ENCODE measurements around the gene MIEF1. TPM values are rescaled to one million over a fixed set of nuclear protein-coding genes. Genes with fewer than 3 reads are reported as not detected.

Gene MIEF1
- total RNA-seq, 1 experiment from 2014 or later: 49.4 TPM

DNA sequence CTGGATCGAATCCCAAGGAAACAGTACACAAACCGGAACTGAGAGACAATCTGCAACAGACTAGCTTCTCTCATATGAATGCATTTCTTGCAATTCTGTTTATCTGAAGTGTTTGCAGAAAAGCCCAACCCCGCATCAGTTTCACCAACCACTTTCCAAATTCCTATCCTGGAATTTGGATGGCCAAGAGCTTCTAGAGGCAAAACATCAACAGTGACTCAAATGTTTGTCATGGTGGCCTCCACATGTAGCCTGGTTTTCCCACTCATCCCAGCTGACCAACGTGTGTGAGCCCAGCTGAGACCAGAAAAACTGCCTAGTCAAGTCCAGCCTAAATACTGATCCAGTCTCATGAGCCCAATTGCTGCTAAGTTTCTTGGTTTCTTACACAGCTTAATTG, 8.3 kb upstream of the MIEF1 start:
- TF ChIP-seq, protein P1, sequence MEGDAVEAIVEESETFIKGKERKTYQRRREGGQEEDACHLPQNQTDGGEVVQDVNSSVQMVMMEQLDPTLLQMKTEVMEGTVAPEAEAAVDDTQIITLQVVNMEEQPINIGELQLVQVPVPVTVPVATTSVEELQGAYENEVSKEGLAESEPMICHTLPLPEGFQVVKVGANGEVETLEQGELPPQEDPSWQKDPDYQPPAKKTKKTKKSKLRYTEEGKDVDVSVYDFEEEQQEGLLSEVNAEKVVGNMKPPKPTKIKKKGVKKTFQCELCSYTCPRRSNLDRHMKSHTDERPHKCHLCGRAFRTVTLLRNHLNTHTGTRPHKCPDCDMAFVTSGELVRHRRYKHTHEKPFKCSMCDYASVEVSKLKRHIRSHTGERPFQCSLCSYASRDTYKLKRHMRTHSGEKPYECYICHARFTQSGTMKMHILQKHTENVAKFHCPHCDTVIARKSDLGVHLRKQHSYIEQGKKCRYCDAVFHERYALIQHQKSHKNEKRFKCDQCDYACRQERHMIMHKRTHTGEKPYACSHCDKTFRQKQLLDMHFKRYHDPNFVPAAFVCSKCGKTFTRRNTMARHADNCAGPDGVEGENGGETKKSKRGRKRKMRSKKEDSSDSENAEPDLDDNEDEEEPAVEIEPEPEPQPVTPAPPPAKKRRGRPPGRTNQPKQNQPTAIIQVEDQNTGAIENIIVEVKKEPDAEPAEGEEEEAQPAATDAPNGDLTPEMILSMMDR (IDR thresholded peaks at IDR 0.05; ENCODE audit: insufficient read depth in 1 of 2, low read depth in 1 of 2, low read length in 1 of 2, severe bottlenecking in 1 of 2, unreplicated experiment in 1 of 2): no peak
- H3K27me3 Mint-ChIP-seq (ENCODE audit: insufficient read depth, unreplicated experiment): no peaks in the 10 kb centered on the region
- no peak overlapping the region for H3K27ac Mint-ChIP-seq (ENCODE audit: unreplicated experiment)
- no peaks in the 10 kb centered on the region for H3K9me3 Mint-ChIP-seq (ENCODE audit: unreplicated experiment)
- CTCF ChIA-PET: interaction anchor here (0.6 to 1.5 kb wide), 5 partner anchors 19 to 1992 kb away, joined by 3 to 15 read pairs (median 4); no protein-coding TSS in a partner anchor
- peaks cover 5% of the 10 kb centered on the region for H3K36me3 Mint-ChIP-seq (ENCODE audit: insufficient read depth, unreplicated experiment)
- POLR2A ChIA-PET: interaction anchor here (0.6 to 1.1 kb wide), 3 partner anchors 21 to 42 kb away, joined by 3 to 7 read pairs (median 4); partner anchors contain the start of gene ATF4
- no peak overlapping the region for H3K4me3 Mint-ChIP-seq (ENCODE audit: unreplicated experiment)
- intact Hi-C loops (cut with micrococcal nuclease; ENCODE audit: unreplicated experiment): loop anchor here (5.0 kb wide), 1 partner anchor 39 kb away; the partner anchor contains the start of gene RPS19BP1
- Histone ChIP-seq H3K9me3 (no peaks in the 10 kb centered on the region), H3K36me3 (ENCODE audit: control insufficient read depth, insufficient read depth, low read length) (no peaks in the 10 kb centered on the region), H3K4me3 (ENCODE audit: low read depth, low read length) (no peak overlapping the region), H3K27me3 (replicated peaks; ENCODE audit: control insufficient read depth, insufficient read depth, low read length) (no peaks in the 10 kb centered on the region), H3K4me1 (peaks cover 16% of the 10 kb centered on the region)
- no TSS peak for BruUV-seq (replicated peaks)
- peaks cover 20% of the 10 kb centered on the region for H3K4me1 Mint-ChIP-seq (ENCODE audit: low read depth, unreplicated experiment)
- DNase-seq: no peak

GRCh38 chr22:39494471-39495120, 7.5 kb upstream of the MIEF1 start:
- H3K9me3 ChIP-seq: no peaks in the 10 kb centered on the region
- intact Hi-C loops (cut with micrococcal nuclease; ENCODE audit: unreplicated experiment): loop anchor here (5.0 kb wide), 1 partner anchor 38 kb away; the partner anchor contains the start of gene RPS19BP1
- H3K4me3 Mint-ChIP-seq (ENCODE audit: unreplicated experiment): no peak overlapping the region
- CTCF ChIA-PET: interaction anchor here (0.6 to 1.5 kb wide), 3 partner anchors 24 to 220 kb away, joined by 3 to 15 read pairs (median 4); no protein-coding TSS in a partner anchor
- peaks cover 11% of the 10 kb centered on the region for H3K4me1 ChIP-seq
- H3K36me3 Mint-ChIP-seq (ENCODE audit: insufficient read depth, unreplicated experiment): peaks cover 5% of the 10 kb centered on the region
- no peaks in the 10 kb centered on the region for H3K27me3 Mint-ChIP-seq (ENCODE audit: insufficient read depth, unreplicated experiment)
- no peak for DNase-seq
- BruUV-seq (replicated peaks): no TSS peak
- H3K36me3 ChIP-seq (ENCODE audit: control insufficient read depth, insufficient read depth, low read length): no peaks in the 10 kb centered on the region
- H3K4me3 ChIP-seq (ENCODE audit: low read depth, low read length): no peak overlapping the region
- H3K27ac Mint-ChIP-seq (ENCODE audit: unreplicated experiment): no peak overlapping the region
- no peaks in the 10 kb centered on the region for H3K27me3 ChIP-seq (replicated peaks; ENCODE audit: control insufficient read depth, insufficient read depth, low read length)
- TF ChIP-seq, protein P1 (IDR thresholded peaks at IDR 0.05; ENCODE audit: insufficient read depth in 1 of 2, low read depth in 1 of 2, low read length in 1 of 2, severe bottlenecking in 1 of 2, unreplicated experiment in 1 of 2): no peak
- POLR2A ChIA-PET: no interaction called here
- peaks cover 28% of the 10 kb centered on the region for H3K4me1 Mint-ChIP-seq (ENCODE audit: low read depth, unreplicated experiment)
- no peaks in the 10 kb centered on the region for H3K9me3 Mint-ChIP-seq (ENCODE audit: unreplicated experiment)

- Mint-ChIP-seq H3K9me3 (ENCODE audit: unreplicated experiment) (no peaks in the 10 kb centered on the region), H3K4me1 (ENCODE audit: low read depth, unreplicated experiment) (peaks cover 30% of the 10 kb centered on the region), H3K36me3 (ENCODE audit: insufficient read depth, unreplicated experiment) (peaks cover 8% of the 10 kb centered on the region), H3K27ac (ENCODE audit: unreplicated experiment) (no peak overlapping the region), H3K4me3 (ENCODE audit: unreplicated experiment) (no peak overlapping the region), H3K27me3 (ENCODE audit: insufficient read depth, unreplicated experiment) (no peaks in the 10 kb centered on the region)
- TF ChIP-seq, protein P1 (IDR thresholded peaks at IDR 0.05; ENCODE audit: insufficient read depth in 1 of 2, low read depth in 1 of 2, low read length in 1 of 2, severe bottlenecking in 1 of 2, unreplicated experiment in 1 of 2): peak; percentile 48 to 55
- no peaks in the 10 kb centered on the region for H3K36me3 ChIP-seq (ENCODE audit: control insufficient read depth, insufficient read depth, low read length)
- intact Hi-C loops (cut with micrococcal nuclease; ENCODE audit: unreplicated experiment): no loop called here
- peak in 1 of 2 experiments; percentile 55 for DNase-seq
- no peaks in the 10 kb centered on the region for H3K9me3 ChIP-seq
- BruUV-seq (replicated peaks): no TSS peak
- no peaks in the 10 kb centered on the region for H3K27me3 ChIP-seq (replicated peaks; ENCODE audit: control insufficient read depth, insufficient read depth, low read length)
- ChIA-PET POLR2A (no interaction called here), CTCF (interaction anchor here (0.5 to 1.5 kb wide), 12 partner anchors 9 to 97 kb away, joined by 3 to 11 read pairs (median 3); partner anchors contain the start of gene ATF4)
- H3K4me3 ChIP-seq (ENCODE audit: low read depth, low read length): no peak overlapping the region
- H3K4me1 ChIP-seq: peaks cover 6% of the 10 kb centered on the region; the same call in 1 of the 2 replicates
Measured at GRCh38 chr22:39496131-39496838, 5.8 kb upstream of the MIEF1 start.

Data from Caco-2 (cell line).